Gastroesophageal sphincter (tissue), 4 donors: ENCODE measurements around the gene PLEKHA1. TPM values are rescaled to one million over a fixed set of nuclear protein-coding genes. Genes with fewer than 3 reads are reported as not detected.

Experiments
- ATAC-seq: fragments of 150-250 bp; one replicate; pipeline ENCODE4 v1.9.1; 2016; ENCODE audit warnings: mild to moderate bottlenecking, moderate library complexity
- H3K27ac ChIP-seq, 4 donors: fragments of 200-600 bp; sonication (generic) in 3 of 4; 1 replicate in 3 of 4; 2 replicates in 1 of 4; pipeline ENCODE4 v1.5.1; 2016 to 2019
- H3K27me3 ChIP-seq: fragments of 200-600 bp; sonication (generic); one replicate; pipeline ENCODE4 v1.5.1; 2019
- H3K36me3 ChIP-seq, 2 donors: fragments of 200-600 bp; sonication (generic); one replicate each; pipeline ENCODE4 v1.5.1; 2019; ENCODE audit warnings: control low read depth in 1 of 2
- H3K4me1 ChIP-seq, 3 donors: fragments of 200-600 bp; sonication (generic); 1 replicate in 2 of 3; 2 replicates in 1 of 3; pipeline ENCODE4 v1.5.1; 2016 to 2019; ENCODE audit warnings: control low read depth in 2 of 3
- H3K4me3 ChIP-seq, 2 donors: fragments of 200-600 bp; sonication (generic); one replicate each; pipeline ENCODE4 v1.5.1; 2019; ENCODE audit warnings: mild to moderate bottlenecking in 1 of 2, moderate library complexity in 1 of 2
- H3K9me3 ChIP-seq, 3 donors: fragments of 200-600 bp; sonication (generic); one replicate each; pipeline ENCODE4 v1.5.1; 2017 to 2019; ENCODE audit warnings: control low read depth in 2 of 3
- CTCF ChIP-seq, 4 experiments: fragments of 200-600 bp in 2 of 4; fragments of 450-650 bp in 2 of 4; sonication (generic) in 1 of 4; IDR thresholded peaks; one replicate each; pipeline ENCODE4 v1.5.1; 2017 to 2019; ENCODE audit warnings: antibody characterized with exemption in 4 of 4, mild to moderate bottlenecking in 2 of 4, moderate library complexity in 2 of 4
- EP300 ChIP-seq: sonication (generic); formaldehyde crosslinking; IDR thresholded peaks from one replicate; pipeline ENCODE4 v1.6.1; 2017; ENCODE audit warnings: antibody characterized with exemption, mild to moderate bottlenecking
- POLR2A ChIP-seq, 2 donors: fragments of 450-650 bp; IDR thresholded peaks; one replicate each; pipeline ENCODE4 v1.6.1; 2017; ENCODE audit warnings: antibody characterized with exemption in 2 of 2, mild to moderate bottlenecking in 2 of 2, moderate library complexity in 1 of 2
- POLR2AphosphoS5 ChIP-seq: sonication (generic); formaldehyde crosslinking; IDR thresholded peaks from one replicate; pipeline ENCODE4 v1.6.1; 2017; ENCODE audit warnings: antibody characterized with exemption
- WGBS, 2 donors: methylation state at CpG; one replicate each; pipeline ENCODE4 v1.1.5; 2018; ENCODE audit warnings: low coverage in 1 of 2; 5-methylcytosine and 5-hydroxymethylcytosine counted together
- total RNA-seq, 4 donors: library from RNA; depleted of rRNA; stranded (reverse); fragments of >200 nt; gene quantifications; one replicate each; pipeline ENCODE4 v1.1.0, GENCODE V29; 2016

The PLEKHA1 gene
- total RNA-seq, 4 donors from 2014 or later = 62.1 to 125 (median 93.8) TPM

GRCh38 chr10:122419876-122420623 lies 45.5 kb downstream of the PLEKHA1 start:
- Histone ChIP-seq H3K4me3 (no peak overlapping the region), H3K36me3 (peaks cover 0 to 27% of the 10 kb centered on the region in 2 donors), H3K9me3 (no peaks in the 10 kb centered on the region), H3K27me3 (no peaks in the 10 kb centered on the region), H3K4me1 (peaks cover 19 to 65% (median 19%) of the 10 kb centered on the region in 3 donors), H3K27ac (peak overlapping the region; percentile 69 to 84 (median 78))
- TF ChIP-seq EP300 = no peak
- TF ChIP-seq POLR2AphosphoS5 = peak; percentile 88
- peak; percentile 87 for ATAC-seq
- WGBS, 2 donors = 40 to 43% methylated on average over 3 of the region's 3 CpGs

GRCh38 chr10:122420624-122421007 lies 46.1 kb downstream of the PLEKHA1 start:
- no peak for ATAC-seq
- WGBS, 2 donors = 65% methylated on average over 3 of the region's 3 CpGs; no CpG with 5 or more reads in 1 of the 2 donors
- Histone ChIP-seq H3K36me3 (peaks cover 0 to 27% of the 10 kb centered on the region in 2 donors), H3K4me1 (peaks cover 19 to 65% (median 19%) of the 10 kb centered on the region in 3 donors), H3K4me3 (no peak overlapping the region), H3K27me3 (no peaks in the 10 kb centered on the region), H3K9me3 (no peaks in the 10 kb centered on the region), H3K27ac (peak overlapping the region; percentile 69 to 84 (median 78))
- TF ChIP-seq CTCF (IDR thresholded peaks at IDR 0.05) (no peak), POLR2AphosphoS5 (no peak), POLR2A (IDR thresholded peaks at IDR 0.05) (no peak), EP300 (no peak)

- Histone ChIP-seq H3K27ac (peak overlapping the region; percentile 69 to 84 (median 78)), H3K4me1 (peaks cover 19 to 65% (median 19%) of the 10 kb centered on the region in 3 donors), H3K27me3 (no peaks in the 10 kb centered on the region), H3K4me3 (no peak overlapping the region), H3K36me3 (peaks cover 0 to 26% of the 10 kb centered on the region in 2 donors), H3K9me3 (no peaks in the 10 kb centered on the region)
- ATAC-seq = no peak
- TF ChIP-seq CTCF (IDR thresholded peaks at IDR 0.05) (no peak), EP300 (no peak), POLR2A (IDR thresholded peaks at IDR 0.05) (no peak), POLR2AphosphoS5 (no peak)
- WGBS, 2 donors = 53 to 63% methylated on average over 3 of the region's 3 CpGs
Measured at GRCh38 chr10:122421054-122421625, 46.6 kb downstream of the PLEKHA1 start.

- no peak for ATAC-seq
Measured at GRCh38 chr10:122421742-122422141, 47.2 kb downstream of the PLEKHA1 start.

More at GRCh38 chr10:122421742-122422141, 47.2 kb downstream of the PLEKHA1 start:
- Histone ChIP-seq H3K4me1 (peaks cover 19 to 65% (median 19%) of the 10 kb centered on the region in 3 donors), H3K27ac (peak overlapping the region; percentile 69 to 84 (median 78)), H3K9me3 (no peaks in the 10 kb centered on the region), H3K36me3 (peaks cover 0 to 26% of the 10 kb centered on the region in 2 donors), H3K4me3 (no peak overlapping the region), H3K27me3 (no peaks in the 10 kb centered on the region)
- no peak for TF ChIP-seq EP300
- TF ChIP-seq CTCF (IDR thresholded peaks at IDR 0.05) = no peak
- no peak for TF ChIP-seq POLR2A (IDR thresholded peaks at IDR 0.05)
- TF ChIP-seq POLR2AphosphoS5 = no peak
